ACHN (cell line): ENCODE data around the gene PLEKHG1.

Experiments
- DNase-seq: peaks from one replicate; pipeline ENCODE4 v3.0.0-alpha.2; 2015
- in situ Hi-C: cut with HindIII; loops from 2 replicates; pipeline ENCODE4 v1.10.0; 2017; ENCODE audit warnings: low sequenced_read_pairs, low pct_ligation_motif_present, low pct_unique_long_range_greater_than_20kb

The PLEKHG1 gene

DNA sequence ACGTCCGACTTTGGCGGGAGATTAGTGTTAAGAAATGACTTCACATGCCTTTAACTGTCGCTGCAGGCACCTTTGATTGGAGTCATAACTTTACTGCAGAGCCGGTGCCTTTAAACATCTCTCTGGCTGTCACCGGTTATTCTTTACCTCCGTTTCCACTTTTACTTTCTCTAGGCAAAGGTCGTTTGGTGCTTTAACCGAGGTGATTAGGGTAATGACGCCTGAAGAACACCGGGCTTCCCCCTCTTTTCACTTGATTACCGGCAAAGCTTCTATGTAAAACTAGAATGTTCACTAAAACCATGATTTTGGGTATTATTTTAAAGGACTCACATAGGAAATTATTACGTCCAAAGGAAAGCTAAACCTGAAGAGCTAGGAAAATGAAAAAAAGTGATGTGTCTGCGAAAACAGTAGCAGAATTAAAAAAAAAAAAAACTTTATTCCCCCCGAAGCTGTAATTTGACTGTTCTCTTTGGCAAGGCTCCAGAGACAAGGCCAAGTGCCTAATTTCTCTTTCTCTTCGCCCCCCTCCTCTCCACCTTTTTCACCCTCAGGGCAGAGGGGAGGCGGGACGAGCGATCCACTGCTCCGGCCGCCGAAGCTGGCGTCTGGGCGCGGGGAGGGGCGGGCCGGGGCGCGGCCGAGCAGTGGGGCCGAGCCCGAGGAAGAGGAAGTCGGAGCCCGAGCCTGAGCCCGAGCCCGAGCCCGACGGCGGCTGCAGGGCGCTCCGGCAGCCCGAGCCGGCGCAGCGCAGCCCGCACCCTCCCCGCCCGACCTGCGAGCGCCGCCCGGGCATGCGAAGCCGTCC is at the start of gene PLEKHG1:
Gene PLEKHG1, plus strand, starts transcription at position 687 of the 811 bp plus-strand sequence. CDS start 133,797 bp downstream, outside the sequence.
- peak; percentile 44 for DNase-seq
- in situ Hi-C loops = no loop called here

DNA sequence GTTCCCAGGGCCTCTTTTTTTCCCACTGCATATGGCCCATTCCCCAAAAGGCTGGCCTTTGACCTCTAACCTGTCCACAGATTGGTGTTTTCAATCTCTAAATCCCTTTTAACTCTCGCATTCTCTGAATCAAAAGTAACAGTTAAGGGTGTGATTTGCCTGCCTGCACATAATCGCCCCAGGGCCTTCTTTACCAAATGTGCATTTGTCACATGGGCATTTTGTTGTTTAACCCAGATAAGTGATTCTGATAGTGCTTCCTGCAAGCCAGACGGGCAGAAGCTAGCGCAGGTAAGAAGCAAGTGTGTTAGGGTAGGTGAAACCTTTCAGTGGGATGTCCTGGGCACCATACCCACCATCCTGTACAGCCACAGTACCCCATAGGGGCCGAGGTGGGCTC is 49.4 kb upstream of the PLEKHG1 start:
- DNase-seq = no peak
- in situ Hi-C loops = no loop called here

DNA sequence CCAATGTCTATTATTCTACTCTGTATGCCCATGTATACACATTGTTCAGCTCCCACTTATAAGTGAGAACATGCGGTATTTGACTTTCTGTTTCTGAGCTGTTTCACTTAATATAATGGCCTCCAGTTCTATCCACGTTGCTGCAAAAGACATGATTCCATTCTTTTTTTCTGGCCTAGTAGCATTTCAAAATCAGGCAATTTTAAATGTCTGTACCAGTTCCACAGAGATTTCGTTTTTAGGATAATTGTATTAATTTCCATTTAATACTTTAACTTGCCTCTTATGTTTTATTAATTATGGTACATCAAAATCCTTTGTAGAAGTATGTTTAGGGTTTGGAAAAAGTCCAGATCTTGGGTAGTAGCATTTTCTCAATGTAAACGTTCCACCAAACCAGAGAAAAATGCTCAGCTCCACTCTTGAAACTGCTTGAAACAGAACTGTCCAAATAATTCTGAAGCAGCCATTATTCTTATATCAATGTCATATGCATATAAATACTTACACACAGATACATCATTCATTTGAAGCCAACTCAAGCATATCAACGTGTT is 42.6 kb upstream of the PLEKHG1 start:
- in situ Hi-C loops = no loop called here
- DNase-seq = no peak

- in situ Hi-C loops = no loop called here
- no peak for DNase-seq
Measured at GRCh38 chr6:150560004-150560883, 39.4 kb upstream of the PLEKHG1 start.

DNA sequence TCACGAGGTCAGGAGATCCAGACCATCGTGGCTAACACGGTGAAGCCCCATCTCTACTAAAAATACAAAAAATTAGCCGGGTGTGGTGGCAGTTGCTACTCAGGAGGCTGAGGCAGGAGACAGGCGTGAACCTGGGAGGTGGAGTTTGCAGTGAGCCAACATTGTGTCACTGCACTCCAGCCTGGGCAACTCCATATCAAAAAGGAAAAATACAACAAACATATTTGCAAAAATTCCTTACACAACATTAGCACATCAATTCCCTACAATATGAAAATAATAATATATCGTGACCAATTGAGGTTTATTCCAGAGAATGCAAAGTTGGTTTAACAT is 38.8 kb upstream of the PLEKHG1 start:
- DNase-seq = no peak
- in situ Hi-C loops = no loop called here

DNA sequence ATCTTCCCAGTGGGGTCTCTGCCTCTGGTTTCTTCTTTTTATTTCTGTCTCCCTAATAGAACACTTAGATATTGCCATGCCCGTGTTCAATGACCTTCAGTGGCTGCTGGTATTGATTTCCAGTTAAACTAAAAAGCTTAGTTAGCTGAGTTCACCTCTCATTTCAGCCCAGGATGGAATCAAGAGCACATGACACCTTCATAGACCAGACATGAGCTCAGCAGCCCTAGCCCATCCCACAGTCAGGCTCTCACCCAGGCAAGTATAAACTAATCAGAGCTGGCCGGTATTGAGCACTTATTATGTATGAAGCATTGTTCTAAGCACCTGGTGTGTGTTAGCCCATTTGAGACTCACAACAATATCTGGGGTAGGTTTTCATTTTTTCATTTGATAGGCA is 33.7 kb upstream of the PLEKHG1 start:
- no peak for DNase-seq
- in situ Hi-C loops = no loop called here

DNA sequence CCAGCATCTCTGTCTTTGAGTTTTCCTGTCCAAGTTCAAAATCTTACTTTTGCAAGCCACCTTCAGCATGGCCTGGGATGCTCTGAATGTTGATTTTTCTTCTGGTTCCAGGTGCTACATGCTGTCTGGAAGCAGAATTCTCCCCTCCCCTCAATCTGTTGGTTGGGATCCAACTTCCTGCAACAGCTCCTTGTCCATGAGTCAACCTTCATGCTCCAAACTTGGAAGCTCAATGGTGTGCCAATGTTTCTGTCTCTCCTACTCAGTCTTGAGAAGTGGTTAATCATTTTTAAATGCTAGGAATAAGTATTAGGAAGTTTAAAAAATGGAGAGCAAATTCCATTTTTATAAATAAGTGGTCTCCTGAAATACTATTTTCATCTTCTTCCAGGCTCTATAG is 33.2 kb upstream of the PLEKHG1 start:
- DNase-seq = no peak
- in situ Hi-C loops = no loop called here

DNA sequence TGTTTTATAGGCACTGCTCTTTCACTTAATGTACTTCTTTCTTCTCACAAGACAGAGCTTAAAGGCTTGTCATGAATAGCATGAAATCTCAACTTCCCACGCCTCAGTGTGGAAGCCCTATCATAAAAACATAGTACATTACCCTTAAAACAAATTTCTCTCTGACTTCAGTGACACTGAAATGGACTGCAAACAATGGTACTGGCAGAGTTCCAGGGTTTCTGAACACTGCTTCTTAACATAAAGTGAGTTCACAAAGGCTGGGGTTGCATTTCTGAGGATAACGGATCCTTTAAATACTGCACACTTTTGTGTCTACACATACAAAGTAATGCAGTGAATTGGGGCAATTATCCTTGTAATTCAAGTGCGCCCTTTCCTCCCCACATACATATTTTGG is 32.3 kb upstream of the PLEKHG1 start:
- in situ Hi-C loops = no loop called here
- DNase-seq = no peak

DNA sequence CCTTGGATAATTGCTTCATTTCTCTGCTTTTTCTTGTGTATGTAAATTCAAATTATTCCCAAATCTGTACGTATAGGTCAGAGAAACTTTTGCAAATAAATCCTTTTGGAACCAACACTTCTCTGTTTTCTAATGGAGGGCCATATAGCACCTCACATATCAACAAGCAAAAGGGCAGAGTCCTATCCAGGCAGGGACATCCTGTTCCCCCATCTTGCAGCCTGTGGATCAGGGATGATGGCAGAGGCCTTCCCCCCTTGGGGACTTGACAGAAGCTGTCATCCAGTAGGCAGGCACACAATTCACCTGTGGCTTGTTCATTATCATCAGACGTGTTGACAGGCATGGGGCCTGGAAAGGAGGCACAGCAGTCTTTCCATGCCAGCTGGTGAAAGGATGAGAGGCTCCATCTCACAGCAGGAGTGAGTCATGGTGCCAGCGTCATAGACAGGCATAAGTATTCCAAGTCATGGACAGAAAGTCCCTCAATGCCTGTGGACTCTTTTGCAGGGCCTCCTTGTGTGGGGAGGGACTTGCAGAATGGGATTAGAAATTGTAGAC is 31.8 kb upstream of the PLEKHG1 start:
- no peak for DNase-seq
- in situ Hi-C loops = no loop called here

DNA sequence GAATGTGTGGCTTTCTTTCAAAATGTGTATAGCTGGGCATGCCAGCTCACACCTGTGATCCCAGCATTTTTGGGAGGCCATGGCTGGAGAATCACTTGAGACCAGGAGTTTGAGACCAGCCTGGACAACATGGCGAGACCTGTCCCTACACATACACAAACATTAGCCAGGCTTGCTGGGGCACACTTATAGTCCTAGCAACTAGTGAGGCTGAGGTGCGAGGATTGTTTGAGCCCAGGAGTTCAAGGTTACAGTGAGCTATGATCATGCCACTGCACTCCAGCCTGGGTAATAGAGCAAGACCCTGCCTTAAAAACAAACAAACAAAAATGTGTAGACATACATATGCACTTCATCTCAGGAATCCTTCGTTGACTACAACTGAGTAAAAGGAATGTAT is 31.1 kb upstream of the PLEKHG1 start:
- DNase-seq = no peak
- in situ Hi-C loops = no loop called here

DNA sequence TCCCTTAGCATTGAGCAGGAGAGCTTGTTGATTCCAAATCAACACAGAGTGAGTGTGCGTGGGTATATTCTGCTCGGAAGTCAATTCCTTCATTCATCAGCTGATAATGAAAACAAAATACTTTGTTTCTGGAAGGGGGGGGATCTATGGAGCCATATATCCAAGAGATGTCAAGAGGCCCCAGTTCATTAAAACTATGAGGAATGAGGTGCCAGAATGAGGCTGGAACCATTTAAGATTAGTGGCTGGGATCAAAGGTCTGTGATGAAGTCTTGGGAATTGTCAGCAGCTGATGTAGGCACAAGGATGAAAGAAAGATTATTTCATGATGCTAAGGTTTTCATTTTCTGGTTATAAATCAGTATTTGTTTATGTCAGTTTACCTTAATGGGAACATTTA is 30.5 kb upstream of the PLEKHG1 start:
- in situ Hi-C loops = no loop called here
- no peak for DNase-seq

DNA sequence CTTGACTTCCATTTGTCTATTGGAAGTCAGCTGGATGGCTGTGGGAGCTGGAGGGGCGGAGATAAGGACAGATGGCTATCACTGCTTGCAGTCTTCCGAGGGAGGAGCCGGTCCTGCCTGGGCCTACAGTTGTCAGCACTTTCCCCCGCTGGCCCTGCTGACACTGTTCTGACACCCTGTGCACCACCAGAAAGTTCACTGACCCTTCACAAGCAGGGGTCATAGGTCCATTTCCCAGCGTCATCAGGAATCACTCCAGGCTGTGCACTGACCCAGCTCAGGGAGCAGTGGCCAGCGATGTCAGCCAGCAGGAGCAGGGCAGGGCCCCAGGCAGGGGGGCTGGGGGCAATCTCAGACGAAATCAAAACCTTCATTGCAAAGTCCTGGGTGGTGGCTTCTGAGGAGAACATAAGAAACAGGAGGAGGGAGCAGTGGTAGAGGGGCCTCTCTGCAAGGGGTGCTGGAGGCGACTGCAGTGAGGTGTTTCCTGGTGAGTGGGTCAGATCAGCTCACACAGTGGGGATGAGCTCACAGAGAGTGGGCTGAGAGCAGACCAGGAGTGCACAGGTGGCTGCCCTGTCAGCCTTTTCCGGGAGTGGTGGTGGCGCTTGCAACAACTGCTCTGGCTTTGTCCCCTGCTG is 26.5 kb upstream of the PLEKHG1 start:
- no peak for DNase-seq
- in situ Hi-C loops = no loop called here

DNA sequence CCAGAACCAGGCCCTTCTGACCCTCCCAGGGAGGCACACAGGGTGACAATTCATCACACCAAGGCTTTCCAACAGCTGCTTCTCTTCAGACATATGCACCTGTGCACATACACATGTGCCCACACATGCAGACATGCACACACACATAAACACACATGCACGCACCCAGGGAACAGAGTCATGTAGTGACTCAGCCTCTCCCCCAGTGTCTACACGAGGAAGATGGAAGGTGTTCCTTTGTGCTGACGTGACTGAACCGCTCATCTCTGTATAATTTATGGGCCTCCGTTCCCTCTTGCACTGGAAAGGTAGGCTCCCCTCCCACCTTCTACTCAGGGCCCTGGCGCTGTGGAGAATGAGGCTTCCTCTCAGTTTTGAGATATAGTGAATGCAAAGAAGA is 23.8 kb upstream of the PLEKHG1 start:
- no peak for DNase-seq

DNA sequence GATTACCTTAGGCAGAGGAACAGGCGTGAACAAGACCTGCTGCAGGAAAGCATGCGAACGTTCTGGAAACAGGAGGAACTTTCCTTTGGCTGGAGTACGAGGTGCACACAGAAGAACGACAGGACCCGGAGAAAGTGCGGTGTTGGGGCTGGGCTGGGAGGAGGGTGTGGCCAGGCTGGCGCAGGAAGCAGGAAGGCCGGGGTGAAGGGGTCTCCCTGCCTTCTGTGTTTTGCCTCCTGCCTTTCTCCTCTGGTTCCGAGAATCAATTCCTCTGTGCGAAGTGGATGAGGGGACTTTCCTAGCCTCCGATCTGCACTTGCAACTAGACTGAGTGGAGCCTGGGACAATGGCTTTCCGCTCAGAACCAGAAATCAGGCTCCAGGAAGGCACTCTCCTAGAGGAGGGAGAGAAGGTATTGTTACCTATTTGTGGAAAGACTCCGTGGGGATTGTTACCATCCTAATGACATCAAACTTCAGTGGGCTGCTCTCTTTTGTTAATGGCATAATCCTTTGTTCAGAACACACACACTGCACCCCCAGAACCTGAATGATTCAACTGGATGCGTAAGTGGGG is 22.9 kb upstream of the PLEKHG1 start:
- DNase-seq = no peak
- in situ Hi-C loops = no loop called here

More for the DNA sequence above, 23.8 kb upstream of the PLEKHG1 start:
- in situ Hi-C loops = no loop called here

GRCh38 chr6:150579611-150580010 is 20.1 kb upstream of the PLEKHG1 start:
- in situ Hi-C loops = no loop called here
- no peak for DNase-seq

- no peak for DNase-seq
- in situ Hi-C loops = no loop called here
Measured at GRCh38 chr6:150580489-150580888, 19.2 kb upstream of the PLEKHG1 start.

DNA sequence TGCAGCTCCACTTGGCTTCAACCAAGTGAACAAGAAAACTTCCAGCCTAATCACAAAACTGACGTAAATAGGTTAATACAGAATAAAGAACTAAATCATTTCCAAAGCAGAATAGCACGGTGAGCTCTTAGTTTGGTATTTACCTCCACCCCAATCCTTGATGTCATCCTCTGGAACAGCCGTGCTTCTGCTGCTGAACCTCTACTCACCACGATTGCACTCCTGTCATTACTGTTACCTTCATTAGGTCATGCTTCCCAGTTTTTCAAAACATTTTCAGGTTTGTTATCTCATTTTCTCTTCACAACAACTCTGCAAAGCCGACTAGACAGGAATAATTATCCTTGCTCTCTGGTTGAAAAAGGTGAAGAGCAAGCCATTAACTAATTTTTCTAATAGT is 15.6 kb upstream of the PLEKHG1 start:
- no peak for DNase-seq
- in situ Hi-C loops = no loop called here

GRCh38 chr6:150584596-150584995 is 15.1 kb upstream of the PLEKHG1 start:
- DNase-seq = no peak
- in situ Hi-C loops = no loop called here
